Endothelial cell (in vitro differentiated cells): ENCODE data around the gene FIBCD1. TPM values are rescaled to one million over a fixed set of nuclear protein-coding genes. Genes with fewer than 3 reads are reported as not detected.

Experiments
- DNase-seq: peaks from one replicate; pipeline ENCODE4 v3.0.0; 2021; ENCODE audit warnings: low spot score
- H3K27ac Mint-ChIP-seq: one replicate; pipeline ENCODE4 v1.8.0; 2021; ENCODE audit warnings: mixed read lengths, inconsistent platforms; ENCODE audit not compliant: unreplicated experiment
- H3K27me3 Mint-ChIP-seq: one replicate; pipeline ENCODE4 v1.8.0; 2021; ENCODE audit warnings: mild to moderate bottlenecking, moderate library complexity, mixed read lengths, inconsistent platforms; ENCODE audit not compliant: unreplicated experiment
- H3K36me3 Mint-ChIP-seq: one replicate; pipeline ENCODE4 v1.8.0; 2021; ENCODE audit warnings: mild to moderate bottlenecking, low read depth, mixed read lengths, inconsistent platforms; ENCODE audit not compliant: unreplicated experiment
- H3K4me1 Mint-ChIP-seq: one replicate; pipeline ENCODE4 v1.8.0; 2021; ENCODE audit warnings: mild to moderate bottlenecking, mixed read lengths, inconsistent platforms; ENCODE audit not compliant: unreplicated experiment
- H3K4me3 Mint-ChIP-seq: one replicate; pipeline ENCODE4 v1.8.0; 2021; ENCODE audit warnings: mild to moderate bottlenecking, mixed read lengths, inconsistent platforms; ENCODE audit not compliant: unreplicated experiment
- H3K9me3 Mint-ChIP-seq: one replicate; pipeline ENCODE4 v1.8.0; 2021; ENCODE audit warnings: mixed read lengths, inconsistent platforms; ENCODE audit not compliant: unreplicated experiment
- total RNA-seq: library from RNA; stranded (reverse); fragmentation: NEBNext Ultra II Directional; extraction: Animal tissue kit (Norgen Biotek cat#: 25700); gene quantifications from one replicate; pipeline ENCODE4 v1.2.1, GENCODE V29; 2021; ENCODE audit not compliant: unreplicated experiment
- TF ChIP-seq, protein P1 (sequence below): fragments of 200-600 bp; sonication (generic); IDR thresholded peaks from one replicate; pipeline ENCODE4 v1.5.0; 2021; ENCODE audit warnings: antibody characterized with exemption; ENCODE audit not compliant: unreplicated experiment

The FIBCD1 gene
- total RNA-seq, 1 donor from 2014 or later, result 0.33 TPM

DNA sequence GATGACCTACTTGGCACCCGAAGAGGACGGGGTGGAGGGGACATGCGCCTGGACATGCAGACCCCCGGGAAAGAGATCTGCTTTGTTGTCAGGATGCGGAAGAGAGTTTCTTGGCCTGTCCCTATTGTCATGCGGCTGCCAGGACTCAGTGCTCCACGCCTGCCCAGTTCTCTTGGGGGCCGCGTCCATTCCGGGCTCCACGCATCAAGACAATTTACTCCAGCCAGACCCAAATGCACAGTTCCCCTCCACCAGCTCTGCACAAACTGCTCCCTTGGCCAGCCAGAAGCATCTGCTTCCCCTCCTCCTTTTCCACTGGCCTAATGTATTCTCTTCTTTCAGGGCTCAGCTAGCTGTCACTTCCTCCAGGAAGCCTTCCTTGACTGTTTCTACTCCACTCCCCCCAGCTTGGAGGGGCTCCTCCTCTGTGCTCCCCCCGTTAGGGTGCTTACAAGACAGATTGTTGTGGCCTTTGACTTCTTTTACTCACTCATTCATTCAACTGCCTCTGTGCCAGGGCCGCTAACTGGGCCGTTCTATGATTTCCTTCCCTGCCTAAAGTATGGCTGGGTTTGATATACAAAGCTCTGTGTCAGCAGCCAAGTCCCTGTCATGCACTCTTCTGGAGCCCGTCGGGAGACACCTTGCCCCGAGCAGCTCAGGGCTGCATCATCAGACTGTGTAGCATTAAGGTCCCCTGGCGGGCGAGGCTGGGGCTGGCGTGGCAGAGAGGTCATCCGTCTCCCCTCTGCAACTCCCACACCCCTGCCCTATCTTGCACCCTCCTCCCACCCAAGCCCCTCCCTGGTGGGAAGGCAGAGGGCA lies 6.6 kb downstream of the FIBCD1 start:
- TF ChIP-seq, protein P1, sequence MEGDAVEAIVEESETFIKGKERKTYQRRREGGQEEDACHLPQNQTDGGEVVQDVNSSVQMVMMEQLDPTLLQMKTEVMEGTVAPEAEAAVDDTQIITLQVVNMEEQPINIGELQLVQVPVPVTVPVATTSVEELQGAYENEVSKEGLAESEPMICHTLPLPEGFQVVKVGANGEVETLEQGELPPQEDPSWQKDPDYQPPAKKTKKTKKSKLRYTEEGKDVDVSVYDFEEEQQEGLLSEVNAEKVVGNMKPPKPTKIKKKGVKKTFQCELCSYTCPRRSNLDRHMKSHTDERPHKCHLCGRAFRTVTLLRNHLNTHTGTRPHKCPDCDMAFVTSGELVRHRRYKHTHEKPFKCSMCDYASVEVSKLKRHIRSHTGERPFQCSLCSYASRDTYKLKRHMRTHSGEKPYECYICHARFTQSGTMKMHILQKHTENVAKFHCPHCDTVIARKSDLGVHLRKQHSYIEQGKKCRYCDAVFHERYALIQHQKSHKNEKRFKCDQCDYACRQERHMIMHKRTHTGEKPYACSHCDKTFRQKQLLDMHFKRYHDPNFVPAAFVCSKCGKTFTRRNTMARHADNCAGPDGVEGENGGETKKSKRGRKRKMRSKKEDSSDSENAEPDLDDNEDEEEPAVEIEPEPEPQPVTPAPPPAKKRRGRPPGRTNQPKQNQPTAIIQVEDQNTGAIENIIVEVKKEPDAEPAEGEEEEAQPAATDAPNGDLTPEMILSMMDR, result no peak
- H3K4me1 Mint-ChIP-seq, result peaks cover 14% of the 10 kb centered on the region
- peaks cover 4% of the 10 kb centered on the region for H3K36me3 Mint-ChIP-seq
- H3K27me3 Mint-ChIP-seq, result peaks cover 19% of the 10 kb centered on the region
- H3K27ac Mint-ChIP-seq, result no peak overlapping the region
- no peak for DNase-seq
- no peak overlapping the region for H3K4me3 Mint-ChIP-seq
- H3K9me3 Mint-ChIP-seq, result no peaks in the 10 kb centered on the region

DNA sequence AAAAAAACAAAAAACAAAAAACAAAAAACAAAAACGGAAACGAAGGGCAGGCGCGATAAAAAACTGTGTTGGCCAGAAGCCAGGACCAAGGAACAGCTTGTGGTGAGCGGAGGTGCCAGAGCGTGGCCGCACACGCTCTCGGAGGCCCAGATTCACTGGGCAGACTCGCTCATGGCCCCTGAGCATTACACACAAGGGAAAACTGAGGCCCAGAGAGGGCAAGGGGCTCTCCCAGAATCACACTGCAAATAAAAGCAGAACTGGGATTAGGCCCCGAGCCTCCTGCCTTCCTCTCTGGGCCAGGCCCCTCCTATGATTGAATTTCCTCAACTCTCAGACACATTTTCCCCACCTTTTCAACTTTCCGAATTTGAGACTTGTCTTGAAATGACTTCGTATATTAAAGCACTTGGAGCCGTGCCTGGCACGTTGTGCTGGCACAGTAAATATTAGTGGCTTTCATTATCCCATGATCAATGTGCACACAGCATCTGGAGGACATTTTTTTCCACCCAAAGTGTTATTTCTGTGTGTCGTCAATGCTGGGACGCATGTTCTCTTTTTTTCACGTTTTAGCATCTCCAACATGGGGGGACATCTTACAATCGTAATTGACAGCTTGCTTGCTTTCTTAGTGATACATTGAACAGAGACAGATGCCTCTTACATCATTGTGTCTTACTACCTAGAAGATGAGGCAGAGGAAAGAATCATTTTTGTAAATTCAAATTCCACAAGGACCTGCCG lies 7.4 kb downstream of the FIBCD1 start:
- no peak for DNase-seq
- TF ChIP-seq, protein P1, result no peak
- H3K27ac Mint-ChIP-seq, result no peak overlapping the region
- H3K27me3 Mint-ChIP-seq, result peaks cover 13% of the 10 kb centered on the region
- H3K4me1 Mint-ChIP-seq, result peaks cover 11% of the 10 kb centered on the region
- H3K36me3 Mint-ChIP-seq, result peaks cover under 1% of the 10 kb centered on the region
- no peak overlapping the region for H3K4me3 Mint-ChIP-seq
- no peaks in the 10 kb centered on the region for H3K9me3 Mint-ChIP-seq

DNA sequence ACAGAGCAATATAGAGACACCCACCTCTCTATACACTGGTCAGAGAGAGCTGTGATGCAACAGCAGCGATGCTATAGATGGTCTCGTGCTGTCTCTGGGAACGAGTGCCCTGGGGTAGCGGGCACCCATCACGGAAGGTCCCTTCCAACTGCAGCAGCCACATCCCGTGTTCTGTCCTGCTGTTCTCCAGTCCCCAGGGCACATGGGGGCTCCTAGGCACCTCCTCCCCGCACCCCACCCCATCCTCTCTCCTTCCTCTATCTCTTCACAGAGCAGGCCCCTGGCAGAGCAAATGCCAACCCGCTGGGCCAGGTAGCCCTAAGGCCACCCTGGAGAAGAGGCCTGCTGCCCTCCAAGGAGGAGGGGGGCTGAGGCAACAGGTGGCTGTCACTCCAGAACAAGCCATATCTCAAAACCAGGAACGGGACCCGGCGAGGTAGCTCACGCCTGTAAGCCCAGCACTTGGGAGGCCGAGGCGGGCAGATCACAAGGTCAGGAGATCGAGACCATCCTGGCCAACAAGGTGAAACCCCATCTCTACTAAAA lies 8.2 kb downstream of the FIBCD1 start:
- H3K9me3 Mint-ChIP-seq, result no peaks in the 10 kb centered on the region
- peaks cover 9% of the 10 kb centered on the region for H3K4me1 Mint-ChIP-seq
- H3K4me3 Mint-ChIP-seq, result no peak overlapping the region
- H3K27ac Mint-ChIP-seq, result no peak overlapping the region
- TF ChIP-seq, protein P1, result no peak
- no peak for DNase-seq
- no peaks in the 10 kb centered on the region for H3K36me3 Mint-ChIP-seq
- H3K27me3 Mint-ChIP-seq, result peaks cover 10% of the 10 kb centered on the region

DNA sequence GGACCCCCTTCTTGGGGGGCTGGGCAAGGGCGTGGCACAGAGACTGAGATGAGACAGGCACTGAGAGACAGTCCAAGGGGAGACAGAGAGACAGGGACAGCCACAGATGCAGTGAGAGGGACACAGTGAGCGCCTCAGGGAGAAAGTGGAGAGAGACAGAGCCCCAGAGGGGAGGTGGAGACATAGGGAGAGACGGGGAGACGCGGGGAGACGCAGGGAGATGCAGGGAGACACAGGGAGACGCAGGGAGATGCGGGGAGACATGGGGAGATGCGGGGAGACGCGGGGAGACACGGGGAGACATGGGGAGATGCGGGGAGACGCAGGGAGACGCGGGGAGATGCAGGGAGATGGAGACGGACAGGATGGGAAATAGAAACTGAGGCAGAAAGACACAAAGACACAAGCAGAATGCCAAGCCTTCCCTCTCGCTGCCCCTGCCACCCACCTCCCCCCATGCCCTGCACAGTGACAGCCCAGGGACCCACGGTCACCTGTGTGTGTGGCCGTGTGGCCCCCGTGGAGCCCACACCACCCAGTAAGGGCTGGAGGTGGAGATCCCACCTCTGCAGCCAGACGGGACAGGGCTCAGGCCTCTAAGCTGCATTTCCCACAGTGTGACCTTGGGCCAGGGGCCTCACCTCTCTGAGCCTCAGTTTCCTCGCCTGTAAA lies 8.8 kb downstream of the FIBCD1 start:
- peaks cover 8% of the 10 kb centered on the region for H3K4me1 Mint-ChIP-seq
- peaks cover 9% of the 10 kb centered on the region for H3K27me3 Mint-ChIP-seq
- H3K4me3 Mint-ChIP-seq, result no peak overlapping the region
- TF ChIP-seq, protein P1, result no peak
- H3K36me3 Mint-ChIP-seq, result no peaks in the 10 kb centered on the region
- no peaks in the 10 kb centered on the region for H3K9me3 Mint-ChIP-seq
- no peak for DNase-seq
- no peak overlapping the region for H3K27ac Mint-ChIP-seq
